Esophagus muscularis mucosa (tissue), 4 donors: ENCODE results near the gene BLCAP. TPM values are rescaled to one million over a fixed set of nuclear protein-coding genes. Genes with fewer than 3 reads are reported as not detected.

Experiments used
- DNase-seq: peaks from one replicate; pipeline ENCODE4 v3.0.0-alpha.2; 2017; ENCODE audit errors: extremely low spot score
- H3K27ac ChIP-seq, 4 donors: fragments of 200-600 bp; sonication (generic); replicated peaks in 1 of 4; 1 replicate in 3 of 4; 2 replicates in 1 of 4; pipeline ENCODE4 v1.5.1; 2016 to 2019; ENCODE audit warnings: mild to moderate bottlenecking in 1 of 4
- H3K27me3 ChIP-seq, 4 donors: fragments of 200-600 bp; sonication (generic); one replicate each; pipeline versions ENCODE4 v1.5.1 to v1.6.0; 2016 to 2019
- H3K36me3 ChIP-seq, 4 donors: fragments of 200-600 bp; sonication (generic); one replicate each; pipeline ENCODE4 v1.5.1; 2016 to 2019
- H3K4me1 ChIP-seq, 4 donors: fragments of 200-600 bp; sonication (generic); one replicate each; pipeline ENCODE4 v1.5.1; 2016 to 2019
- H3K4me3 ChIP-seq, 4 donors: fragments of 200-600 bp; sonication (generic); 1 replicate in 2 of 4; 2 replicates in 2 of 4; pipeline ENCODE4 v1.5.1; 2016 to 2019; ENCODE audit warnings: mild to moderate bottlenecking in 4 of 4, moderate library complexity in 1 of 4
- H3K9me3 ChIP-seq, 4 donors: fragments of 200-600 bp; sonication (generic); 1 replicate in 3 of 4; 2 replicates in 1 of 4; pipeline ENCODE4 v1.5.1; 2016 to 2019
- CTCF ChIP-seq, 3 experiments: fragments of 200-600 bp in 2 of 3; fragments of 450-650 bp in 1 of 3; sonication (generic) in 2 of 3; IDR thresholded peaks; one replicate each; pipeline ENCODE4 v1.5.1; 2017 to 2019; ENCODE audit warnings: antibody characterized with exemption in 3 of 3, mild to moderate bottlenecking in 2 of 3, moderate library complexity in 1 of 3
- EP300 ChIP-seq: sonication (generic); formaldehyde crosslinking; IDR thresholded peaks from one replicate; pipeline ENCODE4 v1.6.1; 2017; ENCODE audit warnings: antibody characterized with exemption
- POLR2A ChIP-seq: fragments of 450-650 bp; IDR thresholded peaks from one replicate; pipeline ENCODE4 v1.6.1; 2017; ENCODE audit warnings: antibody characterized with exemption, moderate library complexity, mild to moderate bottlenecking, low read depth
- POLR2AphosphoS5 ChIP-seq, 2 donors: sonication (generic); formaldehyde crosslinking; IDR thresholded peaks; one replicate each; pipeline ENCODE4 v1.6.1; 2017; ENCODE audit warnings: antibody characterized with exemption in 2 of 2
- WGBS: methylation state at CpG from one replicate; pipeline ENCODE4 v1.1.5; 2018; 5-methylcytosine and 5-hydroxymethylcytosine counted together
- intact Hi-C: fragments of 100-400 bp; cut with DNase I; formaldehyde crosslinking; loops from one replicate; pipeline ENCODE4 v1.15.1; 2023
- total RNA-seq, 4 donors: library from RNA; depleted of rRNA; stranded (reverse); fragments of >200 nt; gene quantifications; one replicate each; pipeline versions ENCODE4 v1.1.0 to v1.2.1, GENCODE V29; 2016

BLCAP gene
- total RNA-seq, 4 donors from 2014 or later, result 41.9 to 59.6 (median 50.9) TPM

GRCh38 chr20:37502654-37503053 lies 25.0 kb downstream of the BLCAP start:
- Histone ChIP-seq H3K4me3 (no peak overlapping the region), H3K27ac (no peak overlapping the region), H3K9me3 (no peaks in the 10 kb centered on the region), H3K4me1 (peaks cover 0 to 23% (median 7%) of the 10 kb centered on the region in 4 donors), H3K27me3 (no peaks in the 10 kb centered on the region), H3K36me3 (no peaks in the 10 kb centered on the region)
- TF ChIP-seq POLR2AphosphoS5 (IDR thresholded peaks at IDR 0.05) (no peak), EP300 (no peak), POLR2A (no peak), CTCF (IDR thresholded peaks at IDR 0.05) (no peak)
- no peak for DNase-seq
- 88% methylated on average over 2 of the region's 2 CpGs for WGBS
- intact Hi-C loops, result no loop called here

GRCh38 chr20:37501940-37502339 lies 25.7 kb downstream of the BLCAP start:
- H3K9me3 ChIP-seq, result no peaks in the 10 kb centered on the region
- intact Hi-C loops, result no loop called here
- 74% methylated on average over 7 of the region's 7 CpGs for WGBS
- no peak for DNase-seq
- H3K4me1 ChIP-seq, result peaks cover 0 to 20% (median 7%) of the 10 kb centered on the region in 4 donors
- no peak overlapping the region for H3K27ac ChIP-seq
- TF ChIP-seq POLR2AphosphoS5 (IDR thresholded peaks at IDR 0.05), result no peak
- no peak for TF ChIP-seq CTCF (IDR thresholded peaks at IDR 0.05)
- H3K27me3 ChIP-seq, result no peaks in the 10 kb centered on the region
- H3K36me3 ChIP-seq, result no peaks in the 10 kb centered on the region
- H3K4me3 ChIP-seq, result no peak overlapping the region

GRCh38 chr20:37500311-37500710 lies 27.4 kb downstream of the BLCAP start:
- H3K36me3 ChIP-seq, result peaks cover 0 to 4% (median 2%) of the 10 kb centered on the region in 4 donors
- no peak overlapping the region for H3K4me3 ChIP-seq
- no peaks in the 10 kb centered on the region for H3K27me3 ChIP-seq
- H3K9me3 ChIP-seq, result no peaks in the 10 kb centered on the region
- TF ChIP-seq POLR2AphosphoS5 (IDR thresholded peaks at IDR 0.05), result no peak
- no peak for TF ChIP-seq CTCF (IDR thresholded peaks at IDR 0.05)
- no peak for TF ChIP-seq EP300
- TF ChIP-seq POLR2A, result no peak
- H3K4me1 ChIP-seq, result peaks cover 0 to 9% (median 7%) of the 10 kb centered on the region in 4 donors
- H3K27ac ChIP-seq, result no peak overlapping the region
- DNase-seq, result no peak
- WGBS, result 93% methylated on average over 7 of the region's 7 CpGs
- intact Hi-C loops, result no loop called here

GRCh38 chr20:37498066-37498665 lies 29.5 kb downstream of the BLCAP start:
- TF ChIP-seq POLR2A (no peak), POLR2AphosphoS5 (IDR thresholded peaks at IDR 0.05) (no peak), CTCF (IDR thresholded peaks at IDR 0.05) (no peak), EP300 (no peak)

GRCh38 chr20:37494796-37495195 lies 32.9 kb downstream of the BLCAP start:
- no peaks in the 10 kb centered on the region for H3K9me3 ChIP-seq
- peaks cover 0 to 15% (median 10%) of the 10 kb centered on the region in 4 donors for H3K36me3 ChIP-seq
- TF ChIP-seq POLR2A (no peak), EP300 (no peak), POLR2AphosphoS5 (IDR thresholded peaks at IDR 0.05) (no peak), CTCF (IDR thresholded peaks at IDR 0.05) (no peak)
- no peak overlapping the region for H3K4me3 ChIP-seq
- H3K27me3 ChIP-seq, result no peaks in the 10 kb centered on the region
- no peak for DNase-seq
- 86% methylated on average over 5 of the region's 5 CpGs for WGBS
- H3K27ac ChIP-seq, result no peak overlapping the region
- intact Hi-C loops, result no loop called here
- no peaks in the 10 kb centered on the region for H3K4me1 ChIP-seq

More at GRCh38 chr20:37498066-37498665, 29.5 kb downstream of the BLCAP start:
- H3K4me1 ChIP-seq, result peaks cover 0 to 2% (median under 1%) of the 10 kb centered on the region in 4 donors
- H3K27me3 ChIP-seq, result no peaks in the 10 kb centered on the region
- intact Hi-C loops, result no loop called here
- H3K27ac ChIP-seq, result no peak overlapping the region
- H3K4me3 ChIP-seq, result no peak overlapping the region
- peaks cover 0 to 10% (median 3%) of the 10 kb centered on the region in 4 donors for H3K36me3 ChIP-seq
- DNase-seq, result no peak
- WGBS, result 86% methylated on average over 2 of the region's 2 CpGs
- no peaks in the 10 kb centered on the region for H3K9me3 ChIP-seq
